Measurements from ENCODE around the gene SNAI3.

Gene SNAI3

DNA sequence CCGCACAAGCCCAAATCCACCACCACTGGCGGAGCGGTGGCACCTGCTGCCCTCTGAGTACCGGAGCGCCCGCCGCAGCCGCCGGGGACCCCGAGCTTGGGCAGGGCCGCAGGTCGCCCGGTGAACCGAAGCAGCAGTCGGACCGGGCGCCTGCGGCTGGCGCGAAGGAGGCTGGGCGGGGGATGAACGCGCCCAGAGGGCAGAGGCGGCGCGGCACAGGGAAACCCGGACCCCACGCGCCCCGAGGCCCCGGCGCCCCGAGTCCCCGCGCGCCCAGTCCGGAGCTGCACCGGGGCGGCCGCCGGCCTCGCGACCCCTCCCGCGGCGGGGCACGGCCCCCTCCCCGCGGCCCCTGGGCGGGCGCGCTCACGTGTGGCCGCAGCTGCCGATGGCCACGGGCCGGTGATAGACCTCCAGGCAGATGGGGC lies 19.5 kb upstream of the SNAI3 start:
- DNase-seq (peak; percentile 36), ATAC-seq (no peak)

DNA sequence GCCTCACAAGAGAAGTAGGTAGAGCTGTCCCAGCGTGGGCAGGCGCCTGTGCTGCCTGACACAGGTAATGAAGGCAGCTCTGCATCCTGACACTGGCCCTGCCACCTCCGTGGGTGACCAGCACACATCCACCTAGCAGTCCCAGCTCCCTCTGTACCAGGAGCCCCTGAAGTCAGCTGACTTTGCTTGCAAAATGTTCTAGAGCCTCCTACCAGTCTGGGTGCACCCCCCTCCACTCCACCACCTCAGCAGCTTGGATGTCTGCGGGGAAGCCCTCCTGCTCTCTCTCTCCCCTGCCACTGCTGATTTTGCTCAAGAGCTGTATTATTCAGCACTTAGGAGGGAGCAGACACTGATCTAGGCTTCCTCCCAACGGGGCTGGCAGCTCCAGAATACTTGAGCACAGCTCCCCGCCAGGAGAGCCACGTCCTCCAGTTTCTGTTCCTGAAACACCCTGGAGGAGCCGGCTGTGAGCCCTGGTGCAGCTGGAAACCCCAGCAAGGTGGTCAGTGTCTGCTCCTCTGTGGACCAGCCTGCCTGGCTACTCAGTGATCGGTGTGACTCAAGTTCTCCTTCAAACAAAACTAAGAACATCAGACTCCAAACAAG lies 18.9 kb upstream of the SNAI3 start:
- ATAC-seq (no peak), DNase-seq (peak; percentile 35)

DNA sequence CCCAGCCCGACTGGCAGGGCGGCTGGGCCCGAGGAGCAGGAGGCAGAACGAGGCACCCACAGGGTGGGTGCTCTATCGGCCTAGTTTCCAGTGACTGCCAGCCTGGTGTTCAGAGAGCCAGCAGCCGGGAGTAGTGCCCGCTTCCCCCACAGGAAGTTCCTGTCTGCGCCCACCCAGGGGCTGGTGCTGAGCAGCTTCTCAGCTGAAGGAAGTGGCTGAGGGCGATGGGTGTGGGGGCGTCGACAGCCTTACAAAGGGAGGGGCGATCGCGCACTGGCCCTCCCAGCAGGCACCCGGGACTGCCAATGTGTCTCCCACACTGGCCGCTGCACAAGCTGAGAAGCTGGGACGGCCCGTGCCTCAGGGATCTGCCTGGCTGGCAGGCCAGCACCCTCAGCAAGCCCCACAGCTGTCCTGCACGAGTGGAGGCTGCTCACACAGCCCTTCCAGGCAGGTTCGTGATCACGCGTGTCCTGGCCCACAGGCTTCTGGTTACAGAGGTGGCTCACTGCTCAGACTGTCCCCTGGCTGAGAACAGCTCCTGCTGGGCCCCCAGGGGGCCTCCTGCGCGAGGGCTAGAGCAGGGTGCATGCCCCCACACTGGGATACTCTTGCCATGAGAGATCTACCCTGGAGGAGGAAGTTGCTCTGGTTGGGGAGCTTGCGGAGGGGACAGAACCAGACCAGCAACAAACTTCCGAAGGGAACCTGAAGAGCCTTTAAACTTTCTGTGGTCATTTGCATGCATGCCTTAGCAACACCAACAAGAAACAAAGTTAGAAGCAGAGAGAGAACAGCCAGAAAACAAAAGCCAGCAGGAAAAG lies 17.4 kb upstream of the SNAI3 start:
- ATAC-seq (peak; percentile 38), DNase-seq (peak; percentile 84)

DNA sequence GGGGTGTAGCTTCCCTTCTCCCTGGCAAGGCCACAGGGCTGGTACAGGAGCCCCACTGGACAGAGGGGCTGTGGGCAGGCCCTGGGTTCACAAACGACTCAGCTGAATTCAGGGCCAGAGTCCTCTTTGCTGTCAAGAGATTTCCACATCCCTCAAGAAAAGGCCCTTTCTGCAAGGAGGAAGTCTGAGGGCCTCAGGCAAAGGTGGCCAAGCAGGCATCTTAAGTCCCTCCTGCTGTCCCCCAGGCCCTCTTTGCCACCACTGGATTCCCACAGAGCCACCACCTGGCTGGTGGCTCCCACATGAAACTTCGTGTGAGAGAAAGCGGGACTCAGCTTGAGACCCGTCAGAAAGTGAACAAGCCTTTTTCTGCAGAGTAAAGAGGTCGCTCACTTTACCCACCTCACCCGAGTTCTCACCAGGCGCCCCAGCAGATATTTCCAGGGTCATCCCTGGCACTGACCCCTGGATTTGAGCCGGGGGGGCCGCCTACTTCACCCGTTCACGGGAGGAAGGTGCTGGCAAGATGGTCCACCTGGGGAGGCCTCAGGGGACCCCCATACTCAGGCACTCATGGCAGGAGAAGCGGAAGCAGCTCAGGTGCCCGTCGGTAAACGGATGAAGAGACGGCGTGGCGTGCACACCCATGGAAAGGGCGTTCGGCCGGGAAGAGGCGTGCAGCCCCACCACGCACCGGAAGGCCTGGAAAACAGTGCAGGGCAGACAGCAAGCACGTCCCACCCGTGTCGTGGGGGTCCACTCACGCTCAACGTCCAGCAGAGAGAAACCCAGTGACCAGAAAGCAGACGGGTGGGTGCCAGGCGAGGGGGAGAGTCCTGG lies 16.3 kb upstream of the SNAI3 start:
- DNase-seq: peak; percentile 50
- no peak for ATAC-seq

DNA sequence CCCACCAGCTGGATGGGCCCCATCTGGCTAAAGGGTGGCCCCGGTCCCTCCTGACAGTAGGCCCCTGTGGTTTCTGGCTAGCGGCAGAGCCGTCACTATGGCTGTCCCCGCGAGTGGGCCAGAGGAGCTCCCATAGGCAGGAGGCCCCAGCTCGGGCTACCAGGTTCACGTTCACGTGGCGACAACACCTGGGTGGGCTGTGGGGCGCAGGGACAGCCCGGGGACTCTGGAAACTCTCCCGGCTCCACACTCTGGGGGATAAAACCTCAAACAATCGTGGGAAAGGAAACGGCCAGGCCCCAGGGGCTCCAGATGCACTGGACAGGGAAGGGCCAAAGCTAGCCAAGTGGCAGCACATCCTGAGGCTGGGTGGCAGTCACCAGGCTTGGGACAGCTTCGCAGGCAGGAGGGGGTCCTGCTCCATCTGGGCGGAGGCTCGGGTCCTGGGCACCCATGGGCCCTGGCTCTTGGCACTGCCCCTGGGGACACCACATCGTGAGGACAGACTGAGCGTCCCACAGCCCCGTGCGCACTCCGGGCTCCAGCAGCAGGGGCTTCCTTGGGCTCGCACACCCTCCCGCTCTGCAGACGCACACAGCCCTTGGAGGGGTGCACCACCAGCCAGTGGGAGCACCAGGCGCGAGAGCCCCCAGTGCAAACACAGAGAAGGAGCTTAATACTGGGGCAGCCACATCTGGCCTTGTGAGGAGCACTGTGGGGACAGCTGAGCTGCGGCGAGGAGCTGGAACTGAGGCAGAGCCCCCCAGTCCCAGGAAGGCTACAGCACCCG lies 15.5 kb upstream of the SNAI3 start:
- ATAC-seq (no peak), DNase-seq (peak; percentile 24)

DNA sequence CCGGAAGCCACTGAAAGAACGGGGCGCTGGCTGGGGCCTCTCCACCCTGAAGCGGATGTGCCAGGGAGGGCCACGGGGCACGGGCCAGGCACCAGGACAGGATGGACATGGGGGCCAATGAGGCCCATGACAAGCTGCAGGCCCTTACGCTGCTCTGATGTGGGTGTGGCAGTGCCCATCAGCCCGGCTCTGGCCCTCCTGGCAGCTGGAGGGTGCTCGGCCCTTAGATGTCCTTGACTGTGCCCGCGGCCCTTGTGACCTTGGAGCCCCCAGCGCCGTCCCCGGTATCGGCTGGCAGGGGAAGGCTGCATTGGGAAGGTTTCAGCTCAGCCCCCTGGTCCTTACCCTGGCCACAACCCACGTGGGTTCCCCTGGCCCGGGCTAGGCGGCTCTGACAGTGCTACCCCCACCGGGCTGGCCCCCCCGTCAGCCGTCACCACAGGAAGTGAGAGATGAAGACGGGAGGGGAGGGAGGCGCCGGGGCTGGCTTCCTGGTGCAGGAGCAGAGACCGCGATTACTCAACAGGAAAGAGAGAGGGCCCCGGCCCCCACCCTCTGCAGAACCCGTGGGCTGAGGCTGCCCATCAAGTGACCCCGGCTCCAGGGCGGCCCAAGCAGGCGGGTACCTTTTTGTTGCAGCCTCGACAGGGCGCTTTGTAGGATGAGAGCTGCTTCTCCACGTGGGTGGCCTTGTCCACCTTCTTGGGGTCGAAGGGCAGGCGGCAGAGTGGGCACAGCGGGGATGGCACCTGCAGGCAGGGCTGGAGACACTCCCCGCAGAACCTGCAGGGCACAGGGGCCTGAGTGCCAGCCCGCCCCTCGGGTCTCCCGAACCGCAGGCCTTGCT lies 14.6 kb upstream of the SNAI3 start:
- ATAC-seq (peak; percentile 83), DNase-seq (peak; percentile 95)

DNA sequence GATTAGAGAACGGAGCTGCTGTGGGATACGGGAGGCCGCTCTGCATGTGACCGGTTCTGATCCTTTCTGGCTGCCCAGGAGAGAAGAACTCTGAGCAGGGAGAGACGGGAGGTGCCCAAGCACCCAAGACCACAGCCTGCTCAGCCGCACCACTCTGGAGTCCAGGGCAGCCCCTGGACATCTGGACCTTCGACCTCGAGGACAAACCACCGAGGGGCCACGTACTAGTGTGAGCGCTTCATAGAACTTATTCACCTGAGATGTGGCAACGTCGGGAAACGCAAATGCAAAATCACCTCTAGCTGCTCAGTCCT lies 14.0 kb upstream of the SNAI3 start:
- ATAC-seq (no peak), DNase-seq (no peak)

DNA sequence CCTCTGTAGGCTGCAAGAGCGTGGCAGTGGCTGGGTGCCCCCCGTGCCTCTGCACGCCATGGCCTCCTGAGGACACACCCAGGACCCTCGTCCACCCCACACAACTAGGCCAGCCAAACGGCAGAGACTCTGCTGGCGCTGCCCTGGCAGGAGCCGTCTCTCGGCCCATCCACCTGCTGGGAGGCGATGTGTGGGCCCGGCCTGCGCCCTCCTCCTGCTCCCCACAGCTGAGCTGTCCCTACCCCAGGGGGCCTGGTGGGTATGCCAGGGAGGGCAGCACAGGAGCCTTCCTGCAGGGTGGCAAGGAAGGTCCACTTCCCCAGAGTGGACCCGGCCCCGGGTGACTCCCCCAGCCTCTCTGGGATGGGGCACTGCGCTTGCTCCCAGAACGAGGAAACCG lies 12.9 kb upstream of the SNAI3 start:
- no peak for ATAC-seq

DNA sequence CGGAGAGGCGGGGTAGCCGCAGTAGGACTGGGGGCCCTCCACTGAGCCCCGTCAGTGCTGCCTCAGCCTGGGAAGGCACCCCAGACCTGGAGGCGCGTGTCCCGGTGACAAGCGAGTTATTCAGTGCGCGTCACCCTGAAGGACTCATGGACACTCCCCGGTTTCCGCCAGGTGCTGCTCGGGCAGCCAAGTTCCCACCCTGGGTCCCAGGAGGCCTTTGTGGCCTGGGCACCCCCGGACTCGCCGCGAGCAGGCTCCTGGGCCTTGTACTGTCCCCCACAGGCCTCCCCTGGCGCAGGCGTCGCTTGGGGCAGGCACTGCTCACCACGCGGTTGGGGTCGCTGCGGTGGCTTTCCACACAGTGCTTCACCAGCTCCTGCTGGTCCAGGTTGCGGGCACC lies 12.3 kb upstream of the SNAI3 start:
- no peak for DNase-seq
- ATAC-seq: no peak

More for the DNA sequence above, 12.9 kb upstream of the SNAI3 start:
- no peak for DNase-seq

DNA sequence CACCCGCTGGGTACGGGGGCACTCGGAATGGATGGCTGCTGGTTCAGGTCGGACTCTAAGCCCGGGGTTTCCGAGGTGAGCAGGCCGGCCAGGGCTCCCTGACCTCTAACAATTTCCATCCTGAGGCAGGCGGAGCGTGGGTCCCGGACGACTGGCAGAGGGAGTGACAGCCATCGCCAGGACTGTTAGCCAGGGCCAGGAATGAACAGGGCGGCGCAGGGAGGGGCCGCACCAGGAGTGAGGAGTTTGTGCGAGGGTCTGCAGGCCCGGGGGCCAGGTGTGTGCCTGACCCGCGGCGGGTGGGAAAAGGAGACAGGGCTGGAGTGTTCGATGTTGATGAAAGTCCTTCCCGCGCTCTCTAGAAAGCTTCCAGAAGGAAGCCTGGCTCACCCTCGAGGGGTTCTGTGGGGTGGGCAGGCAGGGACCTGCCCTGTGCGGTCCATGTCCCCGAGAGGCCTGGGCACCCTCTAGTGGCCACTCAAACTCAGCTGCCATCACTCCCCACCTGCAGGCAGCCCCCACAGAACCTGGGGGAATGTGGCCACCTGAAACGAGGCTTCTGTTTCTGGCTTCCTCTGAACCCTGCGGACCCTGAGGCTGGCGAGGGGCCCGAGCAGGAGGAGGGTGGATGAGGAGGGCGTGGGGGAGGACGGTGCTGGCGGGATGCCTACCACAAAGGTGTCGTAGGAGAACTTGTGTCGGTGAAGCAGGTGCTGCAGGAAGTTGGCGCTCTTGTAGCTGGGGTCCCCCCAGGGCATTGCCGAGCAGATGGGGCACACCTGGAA lies 11.7 kb upstream of the SNAI3 start:
- no peak for DNase-seq
- ATAC-seq: no peak

DNA sequence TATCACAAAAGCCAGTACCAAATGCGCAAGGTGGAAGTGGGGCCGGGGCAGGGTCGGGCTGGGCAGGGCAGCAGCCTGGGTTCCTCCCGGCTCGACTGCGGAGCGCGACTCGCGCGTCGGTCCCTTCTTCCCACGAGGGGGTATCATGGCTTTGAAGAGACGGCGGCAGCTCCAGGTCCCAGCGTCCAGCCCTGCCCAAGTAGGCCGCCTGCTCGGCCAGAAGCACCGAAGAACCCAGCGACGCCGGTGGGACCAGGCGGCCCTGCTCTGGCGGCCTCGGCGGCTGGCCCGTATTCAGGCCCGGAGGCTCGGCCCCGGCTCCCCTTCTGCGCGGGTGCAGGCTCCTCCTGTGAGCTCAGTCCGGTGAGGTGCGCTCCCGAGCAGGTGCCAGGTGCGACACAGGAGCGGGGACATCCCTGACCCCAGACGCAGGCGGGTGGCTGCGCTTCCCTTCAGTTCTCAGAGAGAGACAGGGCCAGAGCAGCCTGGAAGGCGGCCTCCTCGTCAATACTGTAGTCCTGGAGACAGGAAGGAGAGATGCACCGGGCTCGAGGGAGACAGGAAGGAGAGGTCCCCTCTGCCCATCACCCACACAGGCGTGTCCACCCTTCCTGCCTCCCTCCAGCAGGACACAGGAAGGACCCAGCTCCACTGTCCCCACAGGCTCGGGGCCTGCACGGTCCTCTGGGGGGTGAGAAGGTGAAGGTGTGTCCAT lies 11.0 kb upstream of the SNAI3 start:
- ATAC-seq: no peak
- no peak for DNase-seq

DNA sequence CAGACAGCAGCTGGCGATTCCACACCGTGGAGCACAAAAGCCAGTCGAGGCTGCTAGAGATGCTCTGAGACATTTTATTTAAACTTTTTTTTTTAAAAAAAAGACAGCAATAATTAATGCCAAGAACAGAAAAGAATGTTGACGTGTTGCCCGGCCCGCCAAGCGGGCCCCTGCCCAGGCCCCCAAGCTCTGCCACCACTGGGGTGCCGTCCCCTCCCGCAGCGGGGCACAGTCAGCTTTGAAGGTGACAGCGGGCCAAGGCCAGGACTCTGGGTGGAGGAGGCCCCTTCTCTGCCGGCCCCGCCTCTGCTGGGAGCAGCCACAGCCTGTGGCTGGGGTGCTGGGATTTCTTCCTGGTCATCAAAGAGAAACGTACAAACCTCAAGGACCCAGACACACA lies 10.1 kb upstream of the SNAI3 start:
- ATAC-seq (no peak), DNase-seq (no peak)

DNA sequence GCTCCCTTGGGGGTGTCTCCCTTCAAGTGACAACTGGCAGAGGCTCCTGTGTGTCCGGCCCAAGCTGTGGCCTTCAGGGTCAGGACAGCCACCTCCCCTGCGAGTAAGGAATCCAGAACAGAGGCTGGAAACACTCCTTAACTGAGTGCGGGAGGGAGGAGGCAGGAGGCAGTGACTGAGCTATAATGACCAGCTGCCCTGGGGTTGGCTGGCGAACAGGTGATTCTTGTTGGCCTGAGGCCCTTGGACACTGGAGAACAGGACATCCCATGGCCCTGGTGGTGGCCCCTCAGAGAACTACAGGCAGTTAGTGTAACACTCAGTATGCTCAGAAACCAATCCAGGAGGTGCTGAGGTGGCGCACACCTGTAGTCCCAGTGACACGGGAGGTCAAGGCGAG lies 9.4 kb upstream of the SNAI3 start:
- no peak for ATAC-seq
- no peak for DNase-seq

DNA sequence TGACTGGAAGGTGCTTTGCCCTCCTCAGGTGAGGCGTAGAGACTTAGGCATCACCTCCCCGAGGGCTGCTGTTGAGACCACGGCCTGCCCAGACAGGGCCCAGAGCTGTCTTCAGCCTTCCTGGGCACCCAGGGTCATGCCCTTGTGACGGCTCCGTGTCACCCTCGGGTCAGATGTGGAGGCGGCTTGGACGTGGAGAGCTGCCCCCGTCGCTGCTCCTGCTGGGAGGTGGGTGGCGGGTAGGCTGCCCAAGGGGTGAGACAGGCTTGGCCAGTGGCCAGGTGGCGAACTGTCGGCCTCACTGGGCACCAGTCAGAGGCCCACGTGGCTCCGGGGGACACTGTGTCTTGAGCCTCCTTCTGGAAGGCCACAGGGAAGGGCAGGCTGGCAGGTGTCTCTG lies 8.9 kb upstream of the SNAI3 start:
- no peak for DNase-seq
- ATAC-seq: no peak

DNA sequence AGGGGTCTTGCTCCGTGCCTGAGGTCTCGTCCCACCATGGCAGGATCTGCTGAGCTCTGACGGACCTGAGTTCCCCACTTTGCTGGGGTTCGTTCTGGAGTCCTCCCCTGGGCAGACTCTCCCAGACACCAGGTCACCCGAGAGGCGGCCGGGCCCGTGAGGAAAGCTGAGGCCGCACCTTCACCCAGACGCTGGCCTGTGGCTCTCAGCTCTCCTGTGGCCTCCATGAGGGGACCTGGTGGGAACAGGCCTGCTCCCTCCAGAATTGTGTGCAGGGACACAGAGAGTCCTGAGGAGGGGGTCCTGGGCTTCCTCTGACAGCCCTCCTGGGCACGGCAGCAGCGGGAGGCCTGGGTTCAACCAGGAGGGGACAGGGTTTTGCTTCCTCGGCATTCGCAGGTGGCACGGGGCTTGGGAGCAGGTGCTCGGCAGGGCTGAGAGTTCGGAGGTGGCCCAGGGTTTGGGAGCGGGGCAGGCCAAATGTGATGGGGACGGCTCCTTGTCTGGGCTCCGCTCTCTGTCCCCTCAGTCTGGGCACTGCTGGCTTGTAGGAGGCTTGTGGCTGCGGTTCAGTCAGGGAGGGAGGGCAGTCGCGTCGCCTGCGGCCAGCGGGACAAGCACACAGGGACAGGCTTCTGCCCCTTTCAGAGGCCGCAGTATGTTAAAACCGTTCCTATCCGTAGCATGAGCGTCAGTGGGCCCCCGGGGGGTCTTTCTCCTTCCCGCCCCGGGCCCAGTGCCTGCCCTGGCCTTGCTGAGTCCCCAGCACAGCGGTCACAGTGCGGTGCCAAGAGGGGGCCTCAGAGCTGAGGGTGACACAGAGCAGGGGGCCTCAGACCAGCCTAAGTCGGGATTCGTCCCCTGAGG lies 8.1 kb upstream of the SNAI3 start:
- DNase-seq (no peak), ATAC-seq (no peak)

DNA sequence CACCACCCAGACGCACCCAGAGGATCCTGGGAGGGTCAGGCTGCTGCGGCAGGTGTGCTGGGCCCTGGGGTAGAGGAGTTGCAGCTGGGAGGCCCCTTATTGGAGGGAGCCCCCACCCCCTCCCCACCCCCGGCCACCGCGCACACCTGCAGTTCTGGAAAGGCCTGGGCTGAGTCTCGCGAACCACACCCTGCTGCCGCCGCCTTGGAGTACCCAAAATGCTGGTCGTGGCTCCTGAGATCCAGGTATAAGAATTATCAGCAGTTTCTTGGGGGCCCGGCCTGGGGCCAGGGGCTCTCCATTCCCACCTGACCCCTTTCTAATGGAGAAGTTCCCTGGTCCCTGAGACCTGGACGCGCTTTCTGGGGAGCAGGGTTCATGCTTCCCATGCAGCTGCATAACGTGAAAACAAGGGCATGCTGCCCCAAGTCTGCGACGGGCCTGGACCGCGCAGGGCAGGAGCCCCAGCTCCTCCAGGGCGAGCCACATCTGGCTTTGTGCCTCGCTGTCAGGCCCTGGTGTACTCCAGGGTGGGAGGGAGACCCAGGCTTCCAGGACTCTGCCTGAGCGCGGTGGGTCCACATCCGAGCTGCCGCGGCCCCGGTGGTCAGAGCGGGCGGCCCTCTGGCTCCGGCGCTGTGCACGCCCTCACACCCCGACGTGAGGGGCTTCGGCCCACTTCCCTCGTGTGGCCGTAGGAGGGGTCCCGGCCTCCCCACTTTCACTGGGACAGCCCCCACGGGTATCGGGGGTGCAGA lies 7.3 kb upstream of the SNAI3 start:
- ATAC-seq (no peak), DNase-seq (no peak)

DNA sequence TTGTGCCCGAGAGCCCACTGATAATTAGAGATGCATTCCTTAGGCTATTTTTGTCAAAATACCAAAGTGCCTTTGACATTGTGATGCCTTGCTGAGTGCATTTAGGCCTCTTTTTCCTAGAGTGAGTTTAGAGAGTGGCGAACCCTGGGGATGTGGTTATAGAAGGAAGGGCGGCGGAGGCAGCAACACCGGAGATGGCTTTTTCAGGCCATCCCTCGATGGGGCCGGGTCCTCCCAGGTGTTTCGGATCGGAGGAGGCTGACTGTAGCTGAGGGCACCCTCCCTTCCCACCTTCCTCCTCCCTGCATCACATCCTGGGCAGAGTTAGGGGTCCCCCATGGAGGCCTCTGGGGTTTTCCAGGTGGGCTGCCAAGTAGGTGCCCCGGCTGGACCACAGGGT lies 6.6 kb upstream of the SNAI3 start:
- ATAC-seq (no peak), DNase-seq (no peak)

DNA sequence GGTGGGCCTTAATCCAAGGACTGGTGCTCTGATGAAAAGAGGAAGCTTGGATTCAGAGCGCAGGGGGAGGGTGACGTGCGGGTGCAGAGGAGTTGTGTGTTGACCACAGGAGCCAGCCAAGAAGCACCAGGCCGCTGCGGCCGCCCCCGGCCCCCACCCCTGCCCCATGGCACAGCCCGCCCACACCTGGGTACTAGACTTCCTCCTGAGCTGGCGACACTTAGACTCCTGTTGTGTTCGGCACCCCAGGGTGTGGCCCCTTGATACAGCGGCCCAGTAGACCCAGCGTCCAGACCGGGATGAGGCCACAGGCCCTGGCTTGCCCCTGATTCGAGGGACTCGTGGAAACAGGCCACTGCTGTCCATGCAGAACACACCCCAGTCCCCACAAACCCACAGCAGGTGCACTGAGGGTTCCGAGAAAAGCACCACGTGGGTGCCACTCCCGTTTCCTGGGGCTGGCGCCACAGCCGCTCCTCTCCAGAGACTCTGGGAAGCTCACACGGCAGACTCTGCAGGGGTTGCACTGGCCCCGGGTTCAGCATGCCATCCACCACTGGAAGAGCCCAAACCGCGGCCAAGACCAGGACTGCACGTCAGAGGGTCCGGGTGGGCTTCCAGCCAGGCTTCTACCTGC lies 5.7 kb upstream of the SNAI3 start:
- DNase-seq: peak; percentile 40
- peak; percentile 19 for ATAC-seq

Measured in stimulated activated naive CD8-positive, alpha-beta T cell treated with anti-CD3 and anti-CD28 coated beads, Interleukin-15, Interleukin-2, amounts not matched to agents 100 U/mL and 50 U/mL, for 24 hours (primary cell).